GM12892 (cell line): Measurements from ENCODE around the gene TYW3.

ENCODE experiments used
- DNase-seq: peaks from one replicate; pipeline ENCODE4 v3.0.0; 2011; ENCODE audit not compliant: insufficient read length
- FAIRE-seq: peaks from 2 replicates; lab custom pipeline; 2011; peaks lifted over from hg19 to GRCh38; lab: Jason Lieb, UNC
- POLR2A ChIP-seq: IDR thresholded peaks from 2 replicates; pipeline ENCODE4 v1.6.1; 2011; ENCODE audit warnings: low read depth, low read length, control low read depth
- POLR2AphosphoS5 ChIP-seq: IDR thresholded peaks from 2 replicates; pipeline ENCODE4 v1.6.1; 2011; ENCODE audit warnings: low read depth, low read length, control low read depth
- TAF1 ChIP-seq: IDR thresholded peaks from 2 replicates; pipeline ENCODE4 v1.6.1; 2011; ENCODE audit warnings: low read depth, mild to moderate bottlenecking, control low read depth, low read length, borderline replicate concordance

TYW3 gene

DNA sequence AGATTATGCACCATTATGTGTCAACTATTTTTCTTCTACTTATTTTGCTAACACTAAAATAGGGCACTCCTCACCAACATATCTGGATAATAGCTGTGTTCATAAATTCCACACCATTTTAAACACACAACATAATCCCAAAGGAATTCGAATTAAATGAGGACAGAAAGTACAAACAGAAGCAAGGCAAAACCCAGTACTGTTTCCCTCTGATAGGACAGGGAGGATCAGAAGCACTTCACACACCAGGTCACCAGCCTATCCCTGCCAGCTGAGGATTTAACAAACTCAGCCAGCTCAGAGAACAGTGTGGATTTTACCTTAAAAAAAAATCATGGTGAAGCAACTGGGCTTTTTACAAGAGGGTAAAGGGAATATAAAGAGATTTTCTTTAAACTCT, 20.1 kb upstream of the TYW3 start:
- FAIRE-seq (peak; percentile 57), DNase-seq (no peak)
- TF ChIP-seq TAF1 = no peak
- TF ChIP-seq POLR2A = no peak

DNA sequence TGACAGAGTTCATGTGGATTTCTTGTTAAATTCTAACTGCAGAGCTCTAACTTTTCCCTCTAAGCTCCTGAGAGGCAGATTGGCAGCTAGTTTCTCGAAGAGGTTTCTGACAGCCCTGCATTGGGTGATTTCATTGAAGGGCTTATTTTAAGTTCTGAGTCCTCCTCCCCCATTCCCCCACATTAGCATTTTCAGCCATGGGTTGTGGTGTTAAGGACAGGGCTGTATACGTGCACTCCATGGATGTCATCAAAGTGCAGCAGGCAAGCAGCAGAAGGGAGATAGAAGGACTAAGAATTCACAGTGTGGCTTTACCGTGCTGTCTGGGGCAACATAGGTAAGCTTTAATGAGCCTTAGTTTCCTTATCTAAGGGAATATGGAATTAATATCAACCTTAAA, 19.1 kb upstream of the TYW3 start:
- TF ChIP-seq POLR2AphosphoS5 (no peak), TAF1 (no peak), POLR2A (no peak)
- no peak for DNase-seq
- no peak for FAIRE-seq

DNA sequence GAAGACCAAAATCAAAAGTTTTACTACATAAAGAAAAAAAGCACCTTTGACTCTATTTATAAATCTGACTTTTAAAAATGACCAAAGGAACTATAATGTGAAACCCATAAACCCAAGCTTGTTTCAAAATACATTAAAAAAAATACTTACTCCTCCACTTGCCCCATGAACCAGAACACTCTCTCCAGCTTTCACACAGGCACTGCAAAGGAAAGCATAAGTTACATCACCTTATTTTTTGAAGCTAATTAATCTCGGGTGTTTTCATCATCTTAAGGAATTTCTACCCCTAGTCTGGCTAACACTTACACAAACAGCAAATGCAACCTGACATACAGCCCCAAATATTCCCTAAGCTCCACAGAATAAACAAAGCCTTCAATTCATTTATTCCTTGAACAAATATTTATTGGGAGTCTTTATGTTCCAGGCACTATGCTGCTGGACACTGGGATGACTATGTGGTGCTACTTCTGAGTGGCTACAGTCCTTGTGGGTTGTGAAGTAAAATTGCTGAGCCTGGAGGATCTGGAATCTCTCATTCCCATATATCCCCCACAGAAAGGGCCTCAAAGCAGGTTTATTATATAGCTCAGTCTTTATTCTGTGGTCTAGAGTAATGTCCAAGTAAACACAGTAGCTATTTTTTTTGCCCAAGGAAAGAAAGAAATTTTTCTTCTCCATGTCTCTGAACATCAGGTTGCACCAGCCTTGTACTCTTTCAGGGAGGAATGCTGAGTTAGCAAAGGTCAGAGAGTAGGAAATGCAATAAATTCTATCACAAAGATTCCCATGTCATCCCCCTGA, 18.3 kb upstream of the TYW3 start:
- FAIRE-seq (no peak), DNase-seq (no peak)
- TF ChIP-seq POLR2A (no peak), TAF1 (no peak)

DNA sequence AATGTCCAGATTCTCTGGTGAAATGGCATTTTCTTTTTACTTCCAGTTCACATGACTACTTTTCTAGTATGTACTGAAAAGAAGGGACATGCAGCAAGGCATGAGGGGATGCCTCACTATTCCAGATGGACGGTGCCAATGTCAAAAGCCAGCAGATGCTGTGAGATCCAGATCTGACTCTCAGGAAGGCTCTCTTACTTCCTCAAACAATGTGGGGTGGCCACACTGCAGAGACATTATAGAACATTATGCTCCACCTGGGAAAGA, 17.8 kb upstream of the TYW3 start:
- FAIRE-seq (peak; percentile 82), DNase-seq (no peak)
- TF ChIP-seq TAF1 = no peak

DNA sequence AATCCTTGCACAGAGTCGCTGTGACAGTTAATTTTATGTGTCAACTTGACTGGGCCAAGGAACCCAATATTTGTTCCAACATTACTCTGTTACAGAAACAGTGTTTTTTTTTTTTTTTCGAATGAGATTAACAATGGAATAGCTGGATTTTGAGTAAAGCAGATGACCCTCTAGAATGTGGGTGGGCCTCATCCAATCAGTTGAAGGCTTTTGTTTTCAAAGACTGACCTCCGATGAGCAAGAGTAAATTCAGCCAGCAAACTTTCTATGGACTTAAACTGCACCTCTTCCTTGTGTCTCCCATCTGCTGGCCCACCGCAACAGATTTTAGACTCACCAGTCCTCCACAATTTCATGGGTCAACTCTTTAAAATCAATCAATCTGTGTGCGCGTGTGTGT, 17.1 kb upstream of the TYW3 start:
- TF ChIP-seq TAF1 = no peak
- TF ChIP-seq POLR2AphosphoS5 = no peak
- TF ChIP-seq POLR2A = no peak
- FAIRE-seq = no peak

DNA sequence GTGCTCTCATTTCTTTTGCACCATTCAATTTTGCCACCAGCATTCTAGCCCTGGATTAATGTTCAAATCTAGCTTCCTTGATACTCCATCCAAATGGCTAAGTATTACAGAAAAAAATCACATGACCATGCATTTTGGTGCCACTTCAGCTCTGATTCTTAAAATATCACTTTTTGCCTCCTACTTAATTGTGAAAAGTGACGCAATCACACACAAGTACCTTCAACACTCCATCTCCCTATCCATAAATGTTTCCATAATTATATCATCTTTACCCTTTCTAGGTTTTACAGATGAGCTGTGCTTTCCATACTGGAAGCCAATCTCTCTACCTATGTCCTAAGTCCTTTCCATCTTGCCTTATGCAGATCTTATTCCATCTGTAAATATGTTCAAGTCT, 16.1 kb upstream of the TYW3 start:
- no peak for TF ChIP-seq TAF1
- FAIRE-seq (no peak), DNase-seq (no peak)

More for the DNA sequence above, 17.1 kb upstream of the TYW3 start:
- no peak for DNase-seq

DNA sequence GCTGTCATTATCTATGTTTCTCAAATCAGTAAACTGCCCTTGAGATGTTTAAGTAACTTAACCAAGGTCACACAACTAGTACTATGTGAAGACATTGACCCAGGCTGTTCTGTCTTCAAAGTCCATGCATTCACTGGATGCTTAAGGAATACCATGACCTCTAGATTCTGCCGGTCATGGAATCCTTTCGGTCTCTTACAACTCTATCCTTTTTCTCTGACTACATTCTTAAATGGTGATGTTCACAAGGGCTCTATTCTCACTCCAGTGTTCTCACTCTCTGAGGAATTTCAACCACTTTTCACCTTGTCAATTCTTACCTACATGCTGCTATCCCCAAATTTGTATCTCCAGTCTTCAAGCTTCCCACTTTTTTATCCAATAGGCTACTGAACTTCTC, 15.3 kb upstream of the TYW3 start:
- DNase-seq (no peak), FAIRE-seq (no peak)
- TF ChIP-seq POLR2A = no peak
- TF ChIP-seq POLR2AphosphoS5 = no peak
- no peak for TF ChIP-seq TAF1

DNA sequence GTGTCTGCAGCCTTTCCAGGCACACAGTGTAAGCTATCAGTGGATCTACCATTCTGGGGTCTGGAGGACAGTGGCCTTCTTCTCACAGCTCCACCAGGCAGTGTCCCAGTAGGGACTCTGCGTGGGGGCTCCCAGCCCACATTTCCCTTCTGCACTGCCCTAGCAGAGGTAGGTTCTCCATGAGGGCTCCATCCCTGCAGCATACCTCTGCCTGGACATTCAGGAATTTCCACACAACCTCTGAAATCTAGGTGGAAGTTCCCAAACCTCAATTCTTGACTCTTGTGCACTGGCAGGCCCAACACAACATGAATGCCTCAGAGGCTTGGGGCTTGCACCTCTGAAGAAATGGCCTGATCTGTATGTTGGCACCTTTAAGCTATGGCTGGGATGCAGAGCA, 6.9 kb upstream of the TYW3 start:
- FAIRE-seq = no peak
- TF ChIP-seq POLR2AphosphoS5 (no peak), POLR2A (no peak), TAF1 (no peak)
- DNase-seq = no peak

DNA sequence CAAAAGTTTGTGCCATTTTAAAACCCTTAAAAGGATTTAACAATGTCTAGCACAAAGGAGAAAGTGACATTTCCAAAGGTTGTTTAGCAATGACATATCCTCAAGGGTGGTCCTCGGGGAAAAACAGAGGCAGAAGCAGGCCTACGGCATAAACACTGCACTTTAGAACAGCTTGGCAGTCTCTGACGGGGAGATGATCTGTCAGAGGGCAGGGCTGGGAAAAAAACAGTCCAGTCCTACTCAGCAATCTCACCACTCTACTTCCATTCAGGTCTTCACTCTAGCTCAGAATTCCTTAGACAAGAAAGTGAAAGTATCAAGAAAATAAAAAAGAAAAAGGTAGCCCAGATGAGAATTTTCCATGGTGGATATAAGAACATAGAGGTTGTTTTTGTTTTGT, 4.2 kb upstream of the TYW3 start:
- TF ChIP-seq TAF1 (no peak), POLR2AphosphoS5 (no peak), POLR2A (no peak)
- FAIRE-seq (no peak), DNase-seq (no peak)

DNA sequence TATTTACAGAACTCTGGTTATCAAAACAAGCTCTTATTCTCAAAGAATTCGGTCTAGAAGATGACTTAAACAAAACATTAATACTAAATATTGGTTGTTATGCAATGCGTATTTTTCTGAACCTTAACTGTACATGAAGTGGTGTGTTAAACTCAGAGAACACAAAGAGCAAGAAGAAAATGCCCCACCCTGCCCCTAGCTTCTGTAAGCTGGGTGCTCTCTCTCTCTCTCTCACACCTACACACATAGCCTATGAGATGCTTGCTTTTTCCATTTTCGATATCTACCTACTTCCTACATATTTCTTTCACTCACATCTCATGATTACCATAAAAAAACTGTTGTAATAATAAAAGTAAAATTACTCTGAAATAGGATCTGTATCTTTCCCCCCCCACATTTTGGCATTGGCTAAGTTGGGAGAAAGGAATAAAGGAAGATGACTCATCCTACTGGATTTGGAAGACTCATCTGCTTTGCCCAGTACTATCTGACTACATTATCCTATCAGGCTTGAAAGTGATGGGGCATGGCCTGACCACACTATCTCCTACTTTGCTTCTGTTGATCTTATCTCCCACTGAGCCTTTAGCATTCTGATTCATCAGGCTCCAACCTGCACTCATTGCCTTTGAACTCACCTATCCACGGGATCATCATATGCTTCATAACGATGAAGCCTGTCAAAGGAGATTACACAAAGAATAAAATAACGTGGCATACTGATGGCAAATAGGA, 3.0 kb upstream of the TYW3 start:
- no peak for TF ChIP-seq POLR2A
- TF ChIP-seq POLR2AphosphoS5 = no peak
- TF ChIP-seq TAF1 = no peak
- no peak for DNase-seq
- no peak for FAIRE-seq

DNA sequence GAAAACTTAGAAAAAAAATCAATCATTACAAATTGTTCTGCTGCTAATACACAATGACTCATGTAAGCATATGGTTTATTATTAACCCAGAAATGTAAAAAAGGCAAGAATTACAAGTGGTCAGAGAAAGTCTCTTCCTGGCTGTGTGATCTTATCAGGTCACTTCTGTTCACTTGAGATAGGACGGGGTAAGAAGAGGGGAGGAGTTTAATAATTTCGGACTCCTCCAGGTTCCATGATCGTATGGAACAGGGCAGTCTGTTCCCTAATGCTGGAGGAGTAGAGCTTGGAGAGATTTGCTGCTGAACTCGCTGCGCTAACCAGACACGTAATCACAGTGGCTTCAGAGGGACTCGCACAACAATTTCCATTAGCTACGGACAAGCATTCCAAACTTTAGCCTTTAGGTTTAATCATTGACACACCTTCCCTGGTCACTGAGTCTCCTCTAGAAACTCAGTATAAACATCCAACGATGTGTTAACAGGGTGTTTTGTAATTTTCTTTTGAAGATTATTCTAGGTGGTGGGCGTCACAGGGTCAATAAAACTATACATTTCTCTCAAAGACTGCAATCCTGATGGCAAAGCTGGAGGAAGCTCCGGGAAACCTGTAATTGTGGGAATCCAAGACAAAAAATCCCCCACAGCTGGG, 1.4 kb upstream of the TYW3 start:
- no peak for TF ChIP-seq POLR2AphosphoS5
- TF ChIP-seq TAF1 = no peak
- no peak for TF ChIP-seq POLR2A
- no peak for DNase-seq
- FAIRE-seq = no peak
